Activated naive CD8-positive, alpha-beta T cell treated with anti-CD3 and anti-CD28 coated beads, Interleukin-2, amount 50 U/mL, for 16 hours (primary cell): ENCODE data around the gene TMX1.

Experiments
- DNase-seq: peaks from one replicate; pipeline ENCODE4 v3.0.0-alpha.2; 2020; ENCODE audit warnings: low read depth, low spot score

The TMX1 gene

GRCh38 chr14:51242545-51243490, 2.8 kb downstream of the TMX1 start:
- no peak for DNase-seq

GRCh38 chr14:51244591-51244990, 4.5 kb downstream of the TMX1 start:
- DNase-seq = no peak

- no peak for DNase-seq
Observed at GRCh38 chr14:51246032-51246431, 6.0 kb downstream of the TMX1 start.

GRCh38 chr14:51248016-51248987, 8.3 kb downstream of the TMX1 start:
- no peak for DNase-seq

- DNase-seq = no peak
Observed at GRCh38 chr14:51251486-51251885, 11.4 kb downstream of the TMX1 start.

GRCh38 chr14:51253880-51254279, 13.8 kb downstream of the TMX1 start:
- no peak for DNase-seq

- DNase-seq = no peak
Observed at GRCh38 chr14:51258280-51258679, 18.2 kb downstream of the TMX1 start.

- no peak for DNase-seq
Observed at GRCh38 chr14:51258788-51259187, 18.7 kb downstream of the TMX1 start.

- DNase-seq = no peak
Observed at GRCh38 chr14:51260225-51260624, 20.2 kb downstream of the TMX1 start.

- DNase-seq = no peak
Observed at GRCh38 chr14:51261151-51261550, 21.1 kb downstream of the TMX1 start.

GRCh38 chr14:51262868-51263267, 22.8 kb downstream of the TMX1 start:
- no peak for DNase-seq

- DNase-seq = no peak
Observed at GRCh38 chr14:51269634-51270033, 29.6 kb downstream of the TMX1 start.

GRCh38 chr14:51276605-51277004, 36.6 kb downstream of the TMX1 start:
- DNase-seq = no peak

GRCh38 chr14:51277753-51278415, 37.8 kb downstream of the TMX1 start:
- DNase-seq = no peak

GRCh38 chr14:51282517-51282916, 42.5 kb downstream of the TMX1 start:
- no peak for DNase-seq

- DNase-seq = no peak
Observed at GRCh38 chr14:51283402-51284085, 43.5 kb downstream of the TMX1 start.

- DNase-seq = no peak
Observed at GRCh38 chr14:51284241-51284640, 44.2 kb downstream of the TMX1 start.

- no peak for DNase-seq
Observed at GRCh38 chr14:51285120-51285519, 45.1 kb downstream of the TMX1 start.

GRCh38 chr14:51289169-51289568, 49.1 kb downstream of the TMX1 start:
- no peak for DNase-seq

- no peak for DNase-seq
Observed at GRCh38 chr14:51290132-51290531, 50.1 kb downstream of the TMX1 start.

- DNase-seq = no peak
Observed at GRCh38 chr14:51291016-51291415, 51.0 kb downstream of the TMX1 start.
